GM12874 (cell line): ENCODE measurements around the gene TEPSIN.

ENCODE experiments used
- TF ChIP-seq, protein P1 (sequence below): IDR thresholded peaks from 2 replicates; pipeline ENCODE4 v1.5.1; 2011; ENCODE audit warnings: low read depth, mild to moderate bottlenecking, control low read depth, low read length, moderate library complexity; ENCODE audit not compliant: insufficient read depth

TEPSIN gene

DNA sequence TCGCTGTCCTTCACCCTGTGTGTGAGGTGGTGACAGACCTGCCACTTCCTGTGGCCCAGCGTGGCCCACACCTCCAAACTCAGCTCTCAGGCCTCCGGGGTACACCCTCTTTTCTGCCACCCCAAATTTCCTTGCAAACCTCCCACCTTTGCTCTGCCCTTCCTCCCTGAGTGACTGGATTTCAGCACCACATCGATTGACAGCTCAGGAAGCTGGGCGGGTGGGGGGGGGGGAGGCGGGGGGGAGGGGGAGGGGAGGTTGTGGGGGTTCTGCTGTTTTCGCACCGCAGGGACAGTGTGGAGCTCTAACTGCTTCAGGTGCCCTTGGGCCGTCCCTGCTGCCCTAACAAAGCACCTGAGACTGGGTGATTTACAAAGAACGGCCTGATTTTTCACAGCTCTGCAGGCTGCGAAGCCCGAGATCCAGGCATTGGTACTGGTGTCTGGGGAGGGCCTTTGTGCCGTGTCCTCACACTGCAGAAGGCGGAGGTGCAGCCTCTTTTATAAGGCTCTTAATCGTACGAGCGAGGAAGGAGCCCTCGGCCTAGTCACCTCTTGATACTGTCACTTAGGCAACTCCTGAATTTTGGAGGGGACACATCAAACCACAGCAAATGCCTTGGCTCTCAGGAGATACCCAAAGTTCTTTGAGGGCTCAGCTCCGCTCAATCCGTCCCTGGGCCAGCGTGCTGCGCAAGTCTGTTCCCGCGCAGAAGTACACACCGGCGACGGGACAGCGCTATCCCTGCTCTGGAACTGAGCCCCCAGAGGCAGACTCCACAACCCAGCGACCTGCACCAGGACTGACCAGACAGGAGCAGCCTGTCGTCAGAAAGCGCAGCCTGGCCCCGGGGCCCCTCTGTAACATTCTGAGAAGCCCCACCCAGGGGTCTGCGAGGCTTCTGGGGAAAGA, 3.8 kb upstream of the TEPSIN start:
- TF ChIP-seq, protein P1, sequence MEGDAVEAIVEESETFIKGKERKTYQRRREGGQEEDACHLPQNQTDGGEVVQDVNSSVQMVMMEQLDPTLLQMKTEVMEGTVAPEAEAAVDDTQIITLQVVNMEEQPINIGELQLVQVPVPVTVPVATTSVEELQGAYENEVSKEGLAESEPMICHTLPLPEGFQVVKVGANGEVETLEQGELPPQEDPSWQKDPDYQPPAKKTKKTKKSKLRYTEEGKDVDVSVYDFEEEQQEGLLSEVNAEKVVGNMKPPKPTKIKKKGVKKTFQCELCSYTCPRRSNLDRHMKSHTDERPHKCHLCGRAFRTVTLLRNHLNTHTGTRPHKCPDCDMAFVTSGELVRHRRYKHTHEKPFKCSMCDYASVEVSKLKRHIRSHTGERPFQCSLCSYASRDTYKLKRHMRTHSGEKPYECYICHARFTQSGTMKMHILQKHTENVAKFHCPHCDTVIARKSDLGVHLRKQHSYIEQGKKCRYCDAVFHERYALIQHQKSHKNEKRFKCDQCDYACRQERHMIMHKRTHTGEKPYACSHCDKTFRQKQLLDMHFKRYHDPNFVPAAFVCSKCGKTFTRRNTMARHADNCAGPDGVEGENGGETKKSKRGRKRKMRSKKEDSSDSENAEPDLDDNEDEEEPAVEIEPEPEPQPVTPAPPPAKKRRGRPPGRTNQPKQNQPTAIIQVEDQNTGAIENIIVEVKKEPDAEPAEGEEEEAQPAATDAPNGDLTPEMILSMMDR: no peak

DNA sequence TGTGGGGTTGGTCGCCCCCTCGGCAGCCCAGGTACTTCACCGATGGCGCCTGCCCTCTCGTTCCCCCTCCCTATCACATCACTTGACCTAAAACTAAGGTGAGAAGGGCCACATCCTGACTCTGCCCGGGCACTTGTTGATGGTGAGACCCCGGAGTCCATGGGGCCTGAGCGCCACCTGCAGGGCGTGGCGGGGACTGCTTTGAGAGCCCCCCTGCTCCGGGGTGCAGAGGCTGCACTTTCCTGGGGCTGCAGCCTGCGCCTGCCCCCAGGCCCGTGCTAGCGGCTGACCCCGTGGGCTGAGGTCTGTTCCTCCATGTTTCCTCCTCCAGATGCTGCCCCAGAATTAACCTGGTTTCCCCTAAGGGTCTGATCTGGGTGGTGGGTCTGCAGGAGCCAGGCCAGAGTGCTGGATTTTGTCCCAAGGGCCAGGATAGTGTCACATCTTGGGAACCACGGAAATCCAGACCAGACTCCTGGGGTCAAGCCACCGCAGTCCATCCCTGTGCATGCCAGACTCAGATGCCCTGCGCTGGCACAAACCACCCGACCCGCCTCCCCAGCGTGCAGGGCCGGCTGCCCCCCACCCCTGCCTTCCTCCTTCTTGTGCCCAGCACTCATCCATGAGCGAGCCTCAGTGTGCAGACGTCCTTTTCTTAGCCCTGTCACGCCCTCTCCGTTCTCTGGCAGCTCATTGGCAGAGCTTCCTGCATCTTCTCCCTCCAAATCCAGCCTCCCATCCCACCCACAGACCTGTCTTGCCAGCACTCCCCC, 3.0 kb upstream of the TEPSIN start:
- TF ChIP-seq, protein P1: peak; percentile 91

DNA sequence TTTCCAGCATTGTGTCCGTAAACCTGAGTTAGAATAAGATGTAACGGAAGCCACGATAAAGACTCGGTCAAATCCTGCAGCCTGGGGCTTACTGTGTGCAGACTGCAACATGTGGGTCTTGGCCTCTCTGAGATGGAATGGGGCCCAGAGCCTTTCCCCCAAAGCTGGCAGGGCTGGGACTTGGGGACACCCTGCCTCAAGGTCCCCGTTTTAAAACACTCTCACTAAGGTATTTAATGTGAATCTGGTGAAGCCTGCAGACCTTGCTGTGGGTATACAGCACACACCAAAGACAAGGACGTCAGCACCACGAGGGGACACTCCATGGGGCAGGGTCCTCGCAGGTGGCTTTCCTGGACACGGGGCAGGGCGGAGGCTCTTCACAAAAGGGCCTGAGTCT, 2.3 kb upstream of the TEPSIN start:
- TF ChIP-seq, protein P1: no peak

DNA sequence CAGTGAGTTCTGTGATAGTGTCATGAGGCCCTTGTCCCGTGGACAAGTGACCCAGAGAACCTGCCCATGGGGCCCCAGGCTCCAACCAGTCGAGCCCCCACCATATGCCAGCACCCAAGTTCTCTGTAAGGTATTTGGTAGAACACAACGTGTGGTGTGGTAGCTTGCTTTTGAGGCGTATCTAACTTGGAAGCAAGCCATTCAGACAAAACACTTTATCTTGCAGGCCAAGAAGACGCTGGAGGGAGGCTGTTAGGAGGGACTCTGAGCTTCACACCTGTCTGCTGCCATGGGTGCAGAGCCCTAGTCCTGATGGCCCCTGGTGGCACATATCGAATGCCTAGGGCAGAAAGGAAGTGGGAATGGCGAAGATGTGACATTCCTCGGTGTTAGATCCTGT, 1.9 kb upstream of the TEPSIN start:
- TF ChIP-seq, protein P1: no peak

DNA sequence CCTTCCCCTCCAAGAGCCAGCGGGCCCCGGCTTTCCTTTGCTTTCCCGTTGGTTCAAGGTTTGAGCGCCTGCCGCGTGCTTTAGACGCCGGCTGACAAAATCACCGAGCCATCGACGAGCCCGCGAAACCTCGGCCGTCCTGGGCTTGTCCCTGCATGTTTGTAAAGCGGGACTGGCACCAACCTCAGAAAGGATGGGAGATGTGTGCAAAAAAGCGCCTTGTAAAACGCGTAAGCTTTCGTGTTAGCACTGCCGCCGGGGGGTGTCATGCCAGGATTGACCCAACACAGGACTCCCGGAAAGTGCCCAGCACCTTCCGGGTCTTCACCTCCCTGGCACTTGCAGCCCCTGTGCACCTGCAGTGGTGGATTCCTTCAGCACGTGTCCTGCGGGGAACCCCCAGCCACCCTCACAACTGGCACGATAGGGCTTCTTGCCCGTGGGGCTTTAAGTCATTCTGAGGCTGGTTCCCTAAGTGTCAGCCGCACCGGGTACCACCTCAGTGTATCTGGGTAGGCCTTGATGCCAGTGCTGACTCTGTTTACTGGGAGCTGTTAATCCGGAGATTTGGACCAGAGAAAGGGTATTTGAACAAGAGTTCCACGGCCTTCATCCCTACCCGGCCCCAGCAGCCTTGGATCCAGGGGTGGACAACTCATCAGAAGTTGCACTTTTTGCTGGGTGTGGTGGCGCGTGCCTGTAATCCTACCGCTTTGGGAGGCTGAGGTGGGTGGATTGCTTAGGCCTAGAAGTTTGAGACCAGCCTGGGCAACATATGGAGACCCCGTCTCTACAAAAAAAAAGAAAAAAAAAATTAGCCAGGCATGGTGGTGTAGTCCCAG, 1.1 kb upstream of the TEPSIN start:
- TF ChIP-seq, protein P1: no peak

DNA sequence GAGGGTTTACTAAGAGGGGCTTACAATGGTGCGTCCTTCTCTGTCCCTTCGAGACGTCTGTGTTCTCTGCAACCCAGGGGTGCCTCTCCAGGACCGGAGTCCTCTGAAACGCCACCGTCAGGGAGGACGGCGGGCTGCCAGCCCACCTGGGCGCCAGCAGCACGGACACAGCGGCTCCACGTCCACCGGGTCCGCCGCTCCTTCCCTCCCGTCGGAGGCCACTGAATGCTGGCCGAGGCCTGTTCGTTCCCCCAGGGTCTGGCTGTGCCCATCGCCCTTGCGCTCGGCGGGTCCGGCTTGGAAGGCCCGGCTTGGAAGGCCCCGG, 403 bp downstream of the TEPSIN start:
- TF ChIP-seq, protein P1: no peak
